Lower leg skin (tissue), 3 donors: Measurements from ENCODE around the gene SP6.

Source experiments
- POLR2A ChIP-seq, 2 donors: fragments of 450-650 bp; IDR thresholded peaks; one replicate each; pipeline ENCODE4 v1.6.1; 2016 to 2017; ENCODE audit warnings: antibody characterized with exemption in 2 of 2, mild to moderate bottlenecking in 1 of 2, moderate library complexity in 1 of 2
- TF ChIP-seq, protein P1 (sequence below), 3 donors: fragments of 450-650 bp; IDR thresholded peaks; one replicate each; pipeline ENCODE4 v1.5.1; 2016; ENCODE audit warnings: antibody characterized with exemption in 3 of 3, mild to moderate bottlenecking in 3 of 3, moderate library complexity in 2 of 3

DNA sequence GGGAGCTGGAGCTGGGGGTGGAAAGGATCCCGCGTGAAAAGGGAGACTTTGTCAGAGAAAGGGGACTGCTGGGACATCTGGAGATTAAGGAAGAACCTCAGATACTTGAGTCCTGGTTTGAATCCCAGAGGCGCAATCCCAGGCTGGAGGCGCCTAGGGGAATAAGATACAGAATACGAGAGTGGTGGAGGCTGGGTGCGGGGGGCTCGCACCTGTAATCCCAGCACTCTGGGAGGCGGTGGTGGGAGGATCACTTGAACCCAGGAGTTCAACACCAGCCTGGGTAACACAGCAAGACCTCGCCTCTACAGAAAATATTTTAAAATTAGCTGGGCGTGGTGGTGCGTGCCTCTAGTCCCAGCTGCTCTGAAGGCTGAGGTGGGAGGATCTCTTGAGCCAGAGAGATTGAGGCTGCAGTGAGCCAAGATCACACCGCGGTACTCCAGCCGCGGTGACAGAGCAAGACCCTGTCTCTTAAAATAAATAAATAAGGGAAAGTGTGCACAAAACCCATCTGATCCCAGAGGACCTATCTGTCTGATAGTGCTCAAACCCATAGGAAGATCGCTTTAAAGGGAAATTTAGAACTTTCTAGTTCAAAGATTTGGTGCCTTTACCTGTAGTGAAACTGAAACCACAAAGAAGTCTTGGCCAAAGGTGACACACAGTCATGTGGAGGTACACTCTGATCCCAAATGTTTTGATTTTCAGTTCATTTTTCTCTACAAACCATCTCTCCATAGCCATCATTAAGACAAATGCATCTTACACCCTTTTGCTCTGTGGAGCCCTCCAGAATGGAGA lies 9.3 kb downstream of the SP6 start:
- TF ChIP-seq POLR2A (IDR thresholded peaks at IDR 0.05) = no peak
- TF ChIP-seq, protein P1, sequence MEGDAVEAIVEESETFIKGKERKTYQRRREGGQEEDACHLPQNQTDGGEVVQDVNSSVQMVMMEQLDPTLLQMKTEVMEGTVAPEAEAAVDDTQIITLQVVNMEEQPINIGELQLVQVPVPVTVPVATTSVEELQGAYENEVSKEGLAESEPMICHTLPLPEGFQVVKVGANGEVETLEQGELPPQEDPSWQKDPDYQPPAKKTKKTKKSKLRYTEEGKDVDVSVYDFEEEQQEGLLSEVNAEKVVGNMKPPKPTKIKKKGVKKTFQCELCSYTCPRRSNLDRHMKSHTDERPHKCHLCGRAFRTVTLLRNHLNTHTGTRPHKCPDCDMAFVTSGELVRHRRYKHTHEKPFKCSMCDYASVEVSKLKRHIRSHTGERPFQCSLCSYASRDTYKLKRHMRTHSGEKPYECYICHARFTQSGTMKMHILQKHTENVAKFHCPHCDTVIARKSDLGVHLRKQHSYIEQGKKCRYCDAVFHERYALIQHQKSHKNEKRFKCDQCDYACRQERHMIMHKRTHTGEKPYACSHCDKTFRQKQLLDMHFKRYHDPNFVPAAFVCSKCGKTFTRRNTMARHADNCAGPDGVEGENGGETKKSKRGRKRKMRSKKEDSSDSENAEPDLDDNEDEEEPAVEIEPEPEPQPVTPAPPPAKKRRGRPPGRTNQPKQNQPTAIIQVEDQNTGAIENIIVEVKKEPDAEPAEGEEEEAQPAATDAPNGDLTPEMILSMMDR (IDR thresholded peaks at IDR 0.05) = peak in 1 of 3 donors; percentile 1
